Activated CD8-positive, alpha-beta T cell treated with anti-CD3 and anti-CD28 coated beads for 36 hours (primary cell): ENCODE measurements around the gene ZBTB8OS. TPM values are rescaled to one million over a fixed set of nuclear protein-coding genes. Genes with fewer than 3 reads are reported as not detected.
"Not testable (repeated sequence)": the region's sequence is repeated elsewhere in the genome, so short reads cannot be mapped to it uniquely, and the experiment has no call there.

Source experiments
- ATAC-seq: fragments of 200-7000 bp; cut with Tn5 transposase; one replicate; pipeline ENCODE4 v1.10.0; 2021; ENCODE audit warnings: mild to moderate bottlenecking, moderate library complexity
- CTCF ChIA-PET: fragments of 350-600 bp; sonication (Branson Sonifier 250); formaldehyde crosslinking; loops from one replicate; lab custom pipeline; 2021; ENCODE audit warnings: antibody characterized with exemption; lab: Charles Lee
- POLR2A ChIA-PET: fragments of 350-600 bp; sonication (Branson Sonifier 250); formaldehyde crosslinking; loops from one replicate; lab custom pipeline; 2021; ENCODE audit warnings: antibody characterized with exemption; lab: Charles Lee
- DNase-seq: peaks from one replicate; pipeline ENCODE4 v3.0.0-alpha.2; 2020
- H3K27ac Mint-ChIP-seq: one replicate; pipeline ENCODE4 v1.8.0; 2021; ENCODE audit warnings: mild to moderate bottlenecking, mixed read lengths
- H3K27me3 Mint-ChIP-seq: one replicate; pipeline ENCODE4 v1.8.0; 2021; ENCODE audit warnings: mixed read lengths
- H3K36me3 Mint-ChIP-seq: one replicate; pipeline ENCODE4 v1.8.0; 2021; ENCODE audit warnings: low read depth, mixed read lengths
- H3K4me1 Mint-ChIP-seq: one replicate; pipeline ENCODE4 v1.8.0; 2021; ENCODE audit warnings: low read depth, mixed read lengths
- H3K4me3 Mint-ChIP-seq: one replicate; pipeline ENCODE4 v1.8.0; 2021; ENCODE audit warnings: mild to moderate bottlenecking, moderate library complexity, mixed read lengths
- H3K9me3 Mint-ChIP-seq: one replicate; pipeline ENCODE4 v1.8.0; 2021; ENCODE audit warnings: mixed read lengths
- CTCF ChIP-seq: fragments of 200-600 bp; IDR thresholded peaks from one replicate; pipeline ENCODE4 v1.8.0; 2022; ENCODE audit warnings: antibody characterized with exemption, mild to moderate bottlenecking
- intact Hi-C: fragments of 100-400 bp; cut with micrococcal nuclease; formaldehyde crosslinking; loops from one replicate; pipeline ENCODE4 v1.10.0; 2022
- total RNA-seq, 2 experiments: library from RNA; stranded (reverse); gene quantifications; one replicate each; pipeline ENCODE4 v1.2.3, GENCODE V29; 2021

The ZBTB8OS gene
- total RNA-seq, 2 experiments from 2014 or later = 53.4 to 57.6 TPM

DNA sequence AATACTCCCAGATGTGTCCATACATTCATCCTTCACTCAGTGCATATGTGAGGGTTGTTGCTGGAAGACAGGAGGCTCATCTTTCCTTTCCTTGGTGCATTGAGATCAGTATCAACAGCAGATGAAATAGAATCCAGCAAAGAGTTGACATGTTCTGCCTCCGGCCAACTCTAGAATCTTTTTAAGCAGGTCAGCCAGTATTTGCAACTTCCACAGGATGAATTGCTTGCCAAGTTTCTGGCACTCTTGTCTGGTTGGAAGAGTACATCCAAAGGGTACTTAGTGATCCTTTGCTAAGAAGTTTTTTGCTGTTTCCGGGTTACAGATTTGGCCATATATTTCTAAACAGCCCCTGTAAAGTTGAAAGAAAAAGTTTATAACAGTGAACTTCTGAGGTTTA is 31.2 kb upstream of the ZBTB8OS start:
- POLR2A ChIA-PET = no interaction called here
- TF ChIP-seq CTCF = no peak
- DNase-seq (no peak), ATAC-seq (no peak)
- H3K27ac Mint-ChIP-seq = peak overlapping the region; percentile 36
- peaks cover 14% of the 10 kb centered on the region for H3K4me1 Mint-ChIP-seq
- CTCF ChIA-PET = no interaction called here
- peaks cover 49% of the 10 kb centered on the region for H3K36me3 Mint-ChIP-seq
- no peaks in the 10 kb centered on the region for H3K9me3 Mint-ChIP-seq
- H3K27me3 Mint-ChIP-seq = no peaks in the 10 kb centered on the region
- H3K4me3 Mint-ChIP-seq = no peak overlapping the region
- intact Hi-C loops = no loop called here

DNA sequence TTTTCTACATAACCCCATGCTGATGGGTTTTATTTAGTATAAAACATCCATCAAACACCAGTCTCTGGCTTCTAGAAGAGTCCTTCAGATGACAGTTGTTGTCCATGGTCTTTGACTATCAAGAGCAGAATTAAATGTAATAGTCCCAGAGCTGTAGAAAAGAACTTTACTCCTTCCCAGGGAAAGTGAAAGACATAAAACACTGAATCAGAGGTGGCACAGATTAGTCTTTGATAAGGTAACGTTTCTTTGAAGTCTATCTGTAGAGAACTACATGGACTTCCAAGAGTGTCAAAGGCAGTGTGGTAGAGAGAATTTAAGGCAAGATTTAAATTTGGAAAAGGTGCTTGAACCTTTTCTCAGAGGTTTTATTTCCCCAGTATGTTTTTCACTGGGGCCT is 30.3 kb upstream of the ZBTB8OS start:
- Mint-ChIP-seq H3K27ac (no peak overlapping the region), H3K9me3 (no peaks in the 10 kb centered on the region), H3K36me3 (peaks cover 44% of the 10 kb centered on the region), H3K4me1 (peaks cover 14% of the 10 kb centered on the region), H3K27me3 (no peaks in the 10 kb centered on the region), H3K4me3 (no peak overlapping the region)
- ATAC-seq (no peak), DNase-seq (no peak)
- ChIA-PET POLR2A (no interaction called here), CTCF (no interaction called here)
- intact Hi-C loops = no loop called here
- TF ChIP-seq CTCF = no peak

GRCh38 chr1:32679993-32680392 is 29.6 kb upstream of the ZBTB8OS start:
- Mint-ChIP-seq H3K36me3 (peaks cover 43% of the 10 kb centered on the region), H3K27ac (peak overlapping the region; percentile 49), H3K4me1 (peaks cover 14% of the 10 kb centered on the region)
- POLR2A ChIA-PET, H3K9me3 Mint-ChIP-seq, intact Hi-C loops, H3K4me3 Mint-ChIP-seq, H3K27me3 Mint-ChIP-seq, ATAC-seq, DNase-seq: not testable (repeated sequence)
- CTCF ChIA-PET = interaction anchor here (1.6 kb wide), 1 partner anchor 92 kb away, joined by 4 read pairs; no protein-coding TSS in a partner anchor

DNA sequence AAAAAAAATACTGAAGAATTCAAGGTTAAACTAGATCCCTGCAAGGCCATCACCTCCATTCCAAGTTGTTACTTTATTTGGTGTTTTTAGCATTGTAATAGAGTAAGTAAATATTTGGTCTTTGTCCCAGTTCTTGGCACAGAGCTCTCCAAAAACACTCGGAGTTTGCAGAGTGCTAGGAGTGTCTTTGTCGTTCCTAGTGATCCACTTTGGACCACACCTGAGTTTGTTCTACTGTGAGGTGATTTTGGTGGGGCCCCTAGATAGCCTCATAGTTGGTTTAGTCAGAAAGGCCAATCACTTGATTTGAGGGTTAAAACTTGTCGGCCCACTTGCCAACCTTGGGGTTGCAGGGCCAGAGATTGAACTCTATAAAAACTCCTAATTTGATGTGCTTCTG is 26.6 kb upstream of the ZBTB8OS start:
- TF ChIP-seq CTCF = no peak
- Mint-ChIP-seq H3K36me3 (peaks cover 49% of the 10 kb centered on the region), H3K9me3 (no peaks in the 10 kb centered on the region), H3K4me3 (no peak overlapping the region), H3K27ac (no peak overlapping the region), H3K4me1 (peaks cover 5% of the 10 kb centered on the region), H3K27me3 (no peaks in the 10 kb centered on the region)
- POLR2A ChIA-PET = interaction anchor here (0.8 to 1.1 kb wide), 2 partner anchors 17 to 22 kb away, joined by 3 to 5 read pairs; no protein-coding TSS in a partner anchor
- intact Hi-C loops = no loop called here
- ATAC-seq (no peak), DNase-seq (no peak)
- CTCF ChIA-PET = interaction anchor here (2.4 kb wide), 1 partner anchor 35 kb away, joined by 8 read pairs; no protein-coding TSS in a partner anchor

DNA sequence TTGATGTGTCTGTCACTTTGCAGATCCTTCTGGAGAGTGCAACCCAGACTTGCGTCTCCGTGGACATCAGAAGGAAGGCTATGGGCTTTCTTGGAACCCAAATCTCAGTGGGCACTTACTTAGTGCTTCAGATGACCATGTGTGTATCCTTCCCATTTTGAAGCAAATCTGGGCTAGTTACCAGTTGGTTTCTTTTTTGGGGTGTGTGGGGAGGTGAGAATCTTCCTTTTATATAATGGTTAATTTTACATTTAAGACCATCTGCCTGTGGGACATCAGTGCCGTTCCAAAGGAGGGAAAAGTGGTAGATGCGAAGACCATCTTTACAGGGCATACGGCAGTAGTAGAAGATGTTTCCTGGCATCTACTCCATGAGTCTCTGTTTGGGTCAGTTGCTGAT is 18.4 kb upstream of the ZBTB8OS start:
- POLR2A ChIA-PET, DNase-seq, ATAC-seq, H3K27ac Mint-ChIP-seq, H3K27me3 Mint-ChIP-seq, H3K4me3 Mint-ChIP-seq, H3K9me3 Mint-ChIP-seq, intact Hi-C loops, CTCF ChIA-PET: not testable (repeated sequence)
- Mint-ChIP-seq H3K4me1 (peaks cover 12% of the 10 kb centered on the region), H3K36me3 (peaks cover 53% of the 10 kb centered on the region)

GRCh38 chr1:32666901-32667566 is 16.7 kb upstream of the ZBTB8OS start:
- POLR2A ChIA-PET = no interaction called here
- DNase-seq (no peak), ATAC-seq (no peak)
- no peaks in the 10 kb centered on the region for H3K9me3 Mint-ChIP-seq
- no peak overlapping the region for H3K4me3 Mint-ChIP-seq
- no peak for TF ChIP-seq CTCF
- H3K4me1 Mint-ChIP-seq = peaks cover 12% of the 10 kb centered on the region
- intact Hi-C loops = no loop called here
- H3K27me3 Mint-ChIP-seq = no peaks in the 10 kb centered on the region
- peaks cover 45% of the 10 kb centered on the region for H3K36me3 Mint-ChIP-seq
- H3K27ac Mint-ChIP-seq = peak overlapping the region; percentile 13
- CTCF ChIA-PET = no interaction called here
